ENCODE measurements around the gene NTM.
A peak's percentile ranks its signal among the peaks of the same experiment; 100 is the strongest.

Gene NTM

DNA sequence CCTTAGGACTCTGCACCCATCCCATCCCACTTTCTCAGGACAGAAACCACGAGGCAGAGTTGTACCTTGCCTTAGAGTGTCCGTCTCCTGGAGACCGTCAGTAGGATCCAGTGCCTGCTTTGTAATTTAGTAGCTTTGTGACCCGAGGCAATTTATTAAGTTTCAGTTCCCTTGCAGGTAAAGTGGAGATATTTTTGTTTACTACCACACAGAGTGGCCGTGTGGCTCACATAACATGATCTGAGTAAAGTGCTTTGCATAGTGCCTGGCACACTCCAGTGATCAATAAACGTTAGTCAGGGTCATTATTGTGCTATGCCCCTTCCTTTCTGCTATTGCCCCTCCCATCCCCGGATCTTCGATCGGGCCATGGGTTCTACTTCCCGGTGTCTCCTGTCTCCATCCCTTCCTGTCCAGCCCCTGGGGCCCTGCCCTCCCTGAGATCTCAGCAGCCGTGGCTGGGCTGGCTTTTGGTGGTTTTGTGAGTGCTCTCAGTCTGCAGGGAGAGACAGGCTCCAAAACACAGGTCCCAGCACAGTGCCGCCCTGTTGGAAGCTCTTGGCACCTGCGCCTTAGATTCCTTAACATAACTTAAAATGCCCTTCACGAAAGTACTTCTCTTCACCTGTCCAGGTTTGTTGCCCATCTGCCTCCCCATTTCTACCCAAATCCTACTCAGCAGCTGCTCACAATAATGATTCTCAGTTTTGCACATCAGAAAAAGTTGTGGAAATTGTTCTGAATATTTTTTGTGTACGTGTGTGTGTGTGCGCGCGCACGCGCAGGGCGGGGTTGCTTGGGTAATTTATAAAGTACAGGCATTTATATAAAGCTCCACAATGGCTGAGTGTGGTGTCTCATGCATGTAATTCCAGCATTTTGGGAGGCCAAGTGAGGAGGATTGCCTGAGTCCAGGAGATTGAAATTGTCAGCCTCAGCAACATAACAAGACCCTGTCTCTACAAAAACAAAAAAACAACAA, 753.7 kb downstream of the NTM start:
- peak overlapping the region; percentile 19 for H3K4me3 ChIP-seq (ENCODE audit: low read depth, low read length)
- TF ChIP-seq, protein P1, sequence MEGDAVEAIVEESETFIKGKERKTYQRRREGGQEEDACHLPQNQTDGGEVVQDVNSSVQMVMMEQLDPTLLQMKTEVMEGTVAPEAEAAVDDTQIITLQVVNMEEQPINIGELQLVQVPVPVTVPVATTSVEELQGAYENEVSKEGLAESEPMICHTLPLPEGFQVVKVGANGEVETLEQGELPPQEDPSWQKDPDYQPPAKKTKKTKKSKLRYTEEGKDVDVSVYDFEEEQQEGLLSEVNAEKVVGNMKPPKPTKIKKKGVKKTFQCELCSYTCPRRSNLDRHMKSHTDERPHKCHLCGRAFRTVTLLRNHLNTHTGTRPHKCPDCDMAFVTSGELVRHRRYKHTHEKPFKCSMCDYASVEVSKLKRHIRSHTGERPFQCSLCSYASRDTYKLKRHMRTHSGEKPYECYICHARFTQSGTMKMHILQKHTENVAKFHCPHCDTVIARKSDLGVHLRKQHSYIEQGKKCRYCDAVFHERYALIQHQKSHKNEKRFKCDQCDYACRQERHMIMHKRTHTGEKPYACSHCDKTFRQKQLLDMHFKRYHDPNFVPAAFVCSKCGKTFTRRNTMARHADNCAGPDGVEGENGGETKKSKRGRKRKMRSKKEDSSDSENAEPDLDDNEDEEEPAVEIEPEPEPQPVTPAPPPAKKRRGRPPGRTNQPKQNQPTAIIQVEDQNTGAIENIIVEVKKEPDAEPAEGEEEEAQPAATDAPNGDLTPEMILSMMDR (IDR thresholded peaks at IDR 0.05; ENCODE audit: borderline replicate concordance, insufficient read depth, low read depth, low read length): peak; percentile 19; the same call in 1 of the 2 replicates

DNA sequence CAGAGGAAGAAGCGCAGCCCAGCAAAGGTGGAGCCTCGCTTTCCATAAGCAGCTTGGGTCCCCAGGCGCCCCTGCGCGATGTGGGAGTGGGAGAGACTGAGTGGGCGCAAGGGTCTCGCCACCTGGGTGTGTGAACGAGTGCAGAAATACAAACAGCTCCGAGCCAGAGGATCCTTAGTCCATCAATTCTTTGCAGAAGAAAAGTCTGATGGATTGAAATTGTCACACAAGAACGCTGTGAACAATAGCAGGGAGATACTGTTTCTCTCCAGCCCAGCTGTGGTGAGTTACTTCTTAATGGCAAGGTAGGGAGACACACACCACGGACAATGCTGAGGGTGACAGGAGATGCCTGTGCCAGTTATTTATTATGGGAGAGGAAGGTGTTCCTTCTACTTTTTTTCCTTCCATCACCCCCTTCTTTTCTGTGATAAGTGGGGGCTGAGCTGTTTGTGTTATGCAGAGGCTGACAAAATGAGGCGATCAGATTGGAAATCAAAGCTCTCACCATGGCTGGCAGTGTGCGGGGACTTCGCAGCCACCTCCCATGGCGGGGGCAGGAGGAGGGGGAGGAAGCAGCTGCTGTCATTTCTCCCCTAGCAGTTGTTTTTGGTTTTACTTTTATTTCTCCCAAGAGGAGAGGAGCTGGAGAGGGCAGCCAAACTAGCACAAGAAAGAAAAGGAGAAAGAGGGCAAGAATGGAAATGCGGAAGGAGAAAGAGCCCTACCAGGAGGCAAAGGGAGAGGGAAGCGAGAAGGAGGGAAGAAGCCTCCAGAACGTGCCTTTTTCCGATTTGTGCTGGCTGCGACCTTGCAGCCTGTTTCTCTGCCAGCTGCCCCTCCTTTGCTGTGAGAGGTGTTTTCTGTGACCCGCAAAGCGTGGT, 755.8 kb downstream of the NTM start:
- H3K4me3 ChIP-seq (ENCODE audit: low read depth, low read length): no peak overlapping the region
- TF ChIP-seq, protein P1 (IDR thresholded peaks at IDR 0.05; ENCODE audit: borderline replicate concordance, insufficient read depth, low read depth, low read length): no peak

DNA sequence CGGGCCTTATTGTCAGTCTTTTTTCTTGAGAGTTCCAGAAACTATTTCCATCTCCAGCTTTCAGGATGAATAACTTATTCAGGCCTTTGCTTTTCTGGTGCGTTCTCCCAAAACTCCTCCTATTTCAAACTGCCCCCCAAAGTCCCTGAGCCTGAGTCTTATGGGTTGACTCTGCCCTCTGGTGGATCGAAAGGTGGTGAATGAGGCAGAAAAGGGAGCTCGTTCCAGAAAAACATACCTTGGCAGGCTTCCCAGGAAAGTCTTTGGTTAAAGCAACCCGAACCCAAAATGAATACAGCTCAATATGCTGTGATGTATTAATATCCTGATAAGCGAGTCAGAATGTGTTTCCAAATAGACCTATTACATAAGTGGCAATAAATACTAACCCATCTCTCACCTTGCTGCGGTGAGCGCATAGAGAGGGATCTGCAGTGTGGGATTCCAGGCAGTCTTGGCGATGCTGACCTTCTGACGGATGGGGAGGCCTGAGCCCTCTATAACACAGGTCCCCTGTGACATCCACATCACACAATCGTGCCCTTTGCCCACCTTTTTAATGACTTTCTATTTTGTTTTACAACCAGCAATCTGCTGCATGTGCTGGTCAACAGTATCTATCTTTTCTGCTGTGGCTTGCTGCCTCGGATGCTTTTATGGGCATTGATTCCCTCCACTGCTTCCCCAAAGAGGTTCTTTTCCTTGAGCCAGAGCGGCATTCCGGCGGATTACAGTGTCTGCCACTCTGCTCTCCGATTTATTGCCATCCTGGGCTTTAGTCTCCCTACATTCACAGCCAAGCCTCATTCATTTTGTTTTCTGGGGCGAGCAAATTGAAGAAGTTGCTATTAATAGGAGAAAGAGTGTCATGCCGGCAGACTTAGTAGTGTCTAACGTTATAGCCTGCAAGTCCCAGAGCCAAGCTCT, 756.8 kb downstream of the NTM start:
- H3K4me3 ChIP-seq (ENCODE audit: low read depth, low read length): no peak overlapping the region
- TF ChIP-seq, protein P1 (IDR thresholded peaks at IDR 0.05; ENCODE audit: borderline replicate concordance, insufficient read depth, low read depth, low read length): peak; percentile 49; the same call in 1 of the 2 replicates

DNA sequence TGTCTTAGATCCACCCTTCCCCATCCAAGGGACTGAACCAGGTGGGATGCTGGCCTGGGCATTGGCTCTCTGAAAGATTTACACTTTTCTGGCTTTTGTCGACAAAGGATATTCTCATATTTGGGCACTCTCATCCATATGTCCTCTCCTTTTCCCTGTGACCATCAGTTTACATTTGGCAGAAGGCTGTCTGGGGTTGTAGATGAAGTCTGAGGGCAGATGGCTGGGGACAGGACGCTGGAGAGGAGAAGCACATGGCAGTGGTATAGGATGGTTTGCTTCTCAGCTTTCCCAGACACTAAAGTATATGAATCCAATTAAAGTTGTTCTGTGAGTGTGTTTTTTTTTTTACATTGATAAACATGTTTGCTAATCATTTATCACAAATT, 757.5 kb downstream of the NTM start:
- TF ChIP-seq, protein P1 (IDR thresholded peaks at IDR 0.05; ENCODE audit: borderline replicate concordance, insufficient read depth, low read depth, low read length): no peak
- H3K4me3 ChIP-seq (ENCODE audit: low read depth, low read length): no peak overlapping the region

GRCh38 chr11:132131047-132131446, 760.6 kb downstream of the NTM start:
- no peak overlapping the region for H3K4me3 ChIP-seq (ENCODE audit: low read depth, low read length)

DNA sequence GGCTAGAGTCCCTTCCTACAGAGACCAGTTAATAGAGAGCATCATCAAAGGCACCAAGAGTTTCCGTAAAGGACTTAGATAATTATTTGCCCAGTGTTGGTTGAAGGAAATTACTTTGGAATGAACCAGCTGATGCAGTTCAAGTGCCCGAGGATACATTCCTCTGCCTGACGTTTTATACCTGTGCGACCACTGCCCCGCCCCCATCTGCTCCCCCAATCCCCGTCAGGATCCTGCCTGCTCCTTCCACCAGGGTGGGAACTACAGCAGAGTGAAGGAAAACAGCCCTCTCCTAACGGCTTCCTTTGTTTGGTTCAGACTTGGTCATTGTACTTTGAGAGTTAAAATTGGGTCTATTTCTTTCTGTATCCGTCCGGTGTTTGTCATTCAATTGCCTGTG, 761.5 kb downstream of the NTM start:
- TF ChIP-seq, protein P1 (IDR thresholded peaks at IDR 0.05; ENCODE audit: borderline replicate concordance, insufficient read depth, low read depth, low read length): no peak
- H3K4me3 ChIP-seq (ENCODE audit: low read depth, low read length): no peak overlapping the region

More at GRCh38 chr11:132131047-132131446, 760.6 kb downstream of the NTM start:
- TF ChIP-seq, protein P1 (IDR thresholded peaks at IDR 0.05; ENCODE audit: borderline replicate concordance, insufficient read depth, low read depth, low read length): no peak

Data from GM12875 (cell line).